A549 treated with CpdA at 1 μM for 4 hours (cell line): Measurements from ENCODE around the gene MAP4K1. TPM values are rescaled to one million over a fixed set of nuclear protein-coding genes. Genes with fewer than 3 reads are reported as not detected.

ENCODE experiments used
- total RNA-seq: library from RNA; stranded (reverse); fragments of 200-300 nt; extraction: Qiagen RNA extraction; gene quantifications from 5 replicates; pipeline ENCODE4 v1.2.3, GENCODE V29; 2022; ENCODE audit warnings: low read depth

MAP4K1 gene
- 0.30 to 1.5 TPM (median 1.1 TPM) in 5 replicates for total RNA-seq

GRCh38 chr19:38617764-38618589 lies at the start of gene MAP4K1:
Gene MAP4K1, minus strand, starts transcription at chr19:38617953. Its CDS starts 58 bp downstream, at chr19:38617895.

GRCh38 chr19:38647368-38647965 lies 29.7 kb upstream of the MAP4K1 start, which contains the start of gene ACTN4:
Gene ACTN4, plus strand, starts transcription at chr19:38647649. Its CDS starts 97 bp downstream, at chr19:38647746.

DNA sequence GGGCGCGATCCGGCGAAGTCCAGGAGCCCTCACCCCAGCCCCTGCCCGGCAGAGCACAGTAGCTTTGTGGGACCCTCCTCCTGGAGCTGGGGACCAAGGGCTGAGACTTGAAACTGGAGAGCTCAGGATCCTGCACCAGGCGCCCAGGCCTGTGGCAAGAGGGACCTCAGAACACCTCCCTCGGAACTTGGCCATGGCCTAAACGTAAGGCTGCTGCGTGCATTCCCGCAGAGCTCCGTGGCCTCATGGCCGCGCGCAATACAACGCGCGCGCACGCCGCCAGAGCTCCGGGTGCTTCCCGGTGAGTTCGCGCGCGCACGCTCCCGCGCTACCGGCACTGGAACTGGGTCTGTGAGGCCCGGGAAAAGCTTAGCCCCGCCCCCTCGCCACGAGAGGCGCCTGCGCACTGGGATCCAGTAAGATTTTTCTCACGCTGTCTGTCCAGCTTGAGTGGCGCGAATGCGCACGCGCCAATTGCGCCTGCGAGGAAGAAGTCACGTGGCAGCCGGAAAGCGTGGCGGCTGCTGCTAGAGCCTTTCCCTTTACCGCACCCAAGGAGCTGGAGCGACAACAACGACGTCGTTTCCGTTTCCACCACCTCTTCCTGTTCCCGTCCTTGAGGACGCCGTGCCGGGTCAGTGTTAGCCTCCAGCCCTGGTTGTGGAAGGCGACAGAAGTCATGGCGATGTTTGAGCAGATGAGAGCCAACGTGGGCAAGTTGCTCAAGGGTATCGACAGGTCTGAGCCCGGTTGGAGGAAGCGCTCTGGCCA lies 1.0 kb upstream of the MAP4K1 start, which contains the start of gene EIF3K:
Gene EIF3K (plus strand): TSS at position 599 of the 771 bp plus-strand sequence. CDS start 81 bp downstream, at position 680.

Other genes starting within 250 kb of the MAP4K1 start
- 445 to 514 TPM (median 485 TPM) in 5 replicates for gene PSMD8, start 243.4 kb downstream of the MAP4K1 start, total RNA-seq
- 0.12 to 0.36 TPM (median 0.24 TPM) in 5 replicates for gene GGN, start 229.9 kb downstream of the MAP4K1 start, total RNA-seq
- 1.6 to 3.4 TPM (median 2.7 TPM) in 5 replicates for gene SPRED3, start 229.3 kb downstream of the MAP4K1 start, total RNA-seq
- 17.5 to 30.4 TPM (median 26.5 TPM) in 5 replicates for gene FAM98C, start 214.9 kb downstream of the MAP4K1 start, total RNA-seq
- 0.06 to 0.20 TPM (median 0.07 TPM) in 3 of 5 replicates, not detected in the others for gene RASGRP4, start 191.7 kb downstream of the MAP4K1 start, total RNA-seq
- gene RYR1, start 184.3 kb downstream of the MAP4K1 start, total RNA-seq, result 4.3 to 5.0 TPM (median 5.0 TPM) in 5 replicates
- 669 to 911 TPM (median 738 TPM) in 5 replicates for gene EIF3K, start 1.2 kb upstream of the MAP4K1 start, total RNA-seq
- 901 to 1,299 TPM (median 1,198 TPM) in 5 replicates for gene ACTN4, start 29.7 kb upstream of the MAP4K1 start, total RNA-seq
- gene CAPN12, start 126.5 kb upstream of the MAP4K1 start, total RNA-seq, result 4.8 to 7.1 TPM (median 5.9 TPM) in 5 replicates
- 0.32 TPM in 1 of 5 replicates, not detected in the others for gene LGALS7, start 155.6 kb upstream of the MAP4K1 start, total RNA-seq
- 0.37 to 0.65 TPM (median 0.56 TPM) in 3 of 5 replicates, not detected in the others for gene LGALS7B, start 171.2 kb upstream of the MAP4K1 start, total RNA-seq
- 0.50 to 1.1 TPM (median 0.72 TPM) in 5 replicates for gene LGALS4, start 195.0 kb upstream of the MAP4K1 start, total RNA-seq
- 286 to 383 TPM (median 290 TPM) in 5 replicates for gene ECH1, start 213.8 kb upstream of the MAP4K1 start, total RNA-seq
- gene HNRNPL, start 232.0 kb upstream of the MAP4K1 start, total RNA-seq, result 350 to 371 TPM (median 363 TPM) in 5 replicates